K562 (cell line): ENCODE measurements around the gene EHD2.

Experiments
- CTCF ChIP-seq, 3 experiments: IDR thresholded peaks in 2 of 3; conservative IDR thresholded peaks in 1 of 3; 2 replicates each; pipeline ENCODE4 v1.5.1; 2011 to 2012; ENCODE audit warnings: low read length in 3 of 3, mild to moderate bottlenecking in 3 of 3, control low read depth in 2 of 3, improper control_type of control experiment in 1 of 3, inconsistent platforms in 1 of 3, low read depth in 1 of 3, mixed read lengths in 1 of 3, moderate library complexity in 1 of 3; ENCODE audit not compliant: insufficient read depth in 2 of 3
- EZH2 ChIP-seq: IDR thresholded peaks from 2 replicates; pipeline ENCODE4 v1.6.1; 2012; ENCODE audit warnings: low read depth, mild to moderate bottlenecking, inconsistent platforms, low read length, borderline replicate concordance
- FOS ChIP-seq: IDR thresholded peaks from 3 replicates; pipeline ENCODE4 v1.6.1; 2011; ENCODE audit not compliant: insufficient read length; ENCODE audit errors: extremely low read depth
- GABPB1 ChIP-seq: sonication (generic); formaldehyde crosslinking; IDR thresholded peaks from 2 replicates; pipeline ENCODE4 v1.8.0; 2022; ENCODE audit warnings: mild to moderate bottlenecking, missing genetic modification reagents
- HIVEP1 ChIP-seq: fragments of 250-450 bp; sonication (Bioruptor Pico); IDR thresholded peaks from 2 replicates; pipeline ENCODE4 v1.4.0; 2020; ENCODE audit warnings: mild to moderate bottlenecking
- POLR3A ChIP-seq: IDR thresholded peaks from 2 replicates; pipeline ENCODE4 v1.6.1; 2011; ENCODE audit warnings: borderline replicate concordance, mild to moderate bottlenecking, moderate library complexity; ENCODE audit not compliant: insufficient read length, insufficient read depth; ENCODE audit errors: extremely low read depth
- REST ChIP-seq, 2 experiments: fragments of 450-650 bp; formaldehyde crosslinking in 1 of 2; IDR thresholded peaks; 2 replicates each; pipeline versions ENCODE4 v1.4.0 to v1.6.1; 2014 to 2020; ENCODE audit warnings: mild to moderate bottlenecking in 2 of 2, borderline replicate concordance in 1 of 2, low read depth in 1 of 2
- ZBTB12 ChIP-seq: fragments of 250-450 bp; sonication (Bioruptor Pico); IDR thresholded peaks from 2 replicates; pipeline ENCODE4 v1.4.0; 2020

- TF ChIP-seq REST (IDR thresholded peaks at IDR 0.05; ENCODE audit: borderline replicate concordance) (no peak), REST (CRISPR knock-in tag; IDR thresholded peaks at IDR 0.05; ENCODE audit: low read depth) (no peak), POLR3A (no peak), HIVEP1 (CRISPR knock-in tag) (no peak), GABPB1 (CRISPR knock-in tag) (no peak), CTCF (IDR thresholded peaks at IDR 0.05 in 2 of 3, conservative IDR thresholded peaks at IDR 0.05 in 1 of 3; ENCODE audit: insufficient read depth in 2 of 3, low read depth in 1 of 3, low read length in 3 of 3) (no peak), FOS (no peak), ZBTB12 (no peak), EZH2 (no peak)
These were observed 13.2 kb downstream of the EHD2 start for GRCh38 chr19:47726467-47726866.
